Stimulated activated naive B cell treated with anti-CD40 and anti-IgM and Interleukin-4, amounts not matched to agents 10 μg/mL and 1 μg/mL and 100 μg/mL, for 72 hours (primary cell): ENCODE measurements around the gene PLIN1.
"Not testable (repeated sequence)": the region's sequence is repeated elsewhere in the genome, so short reads cannot be mapped to it uniquely, and the experiment has no call there.

ENCODE experiments used
- ATAC-seq, 2 donors: fragments of 150-1000 bp; cut with Tn5 transposase; replicated peaks; 2 replicates each; pipeline ENCODE4 v1.10.0; 2021; ENCODE audit warnings: moderate library complexity in 1 of 2
- DNase-seq: peaks from one replicate; pipeline ENCODE4 v3.0.0; 2021
- H3K27ac Mint-ChIP-seq: one replicate; pipeline ENCODE4 v1.8.0; 2022; ENCODE audit warnings: mild to moderate bottlenecking, mixed read lengths
- H3K27me3 Mint-ChIP-seq, 2 donors: one replicate each; pipeline ENCODE4 v1.8.0; 2022; ENCODE audit warnings: mixed read lengths in 2 of 2
- H3K36me3 Mint-ChIP-seq, 2 donors: one replicate each; pipeline ENCODE4 v1.8.0; 2022; ENCODE audit warnings: mixed read lengths in 2 of 2, mild to moderate bottlenecking in 1 of 2
- H3K4me1 Mint-ChIP-seq, 2 donors: one replicate each; pipeline ENCODE4 v1.8.0; 2022; ENCODE audit warnings: mixed read lengths in 2 of 2, mild to moderate bottlenecking in 1 of 2
- H3K4me3 Mint-ChIP-seq, 2 donors: one replicate each; pipeline ENCODE4 v1.8.0; 2022; ENCODE audit warnings: mild to moderate bottlenecking in 2 of 2, mixed read lengths in 2 of 2, moderate library complexity in 1 of 2
- H3K9me3 Mint-ChIP-seq, 2 donors: one replicate each; pipeline ENCODE4 v1.8.0; 2022; ENCODE audit warnings: mixed read lengths in 2 of 2, mild to moderate bottlenecking in 1 of 2

Gene PLIN1, protein sequence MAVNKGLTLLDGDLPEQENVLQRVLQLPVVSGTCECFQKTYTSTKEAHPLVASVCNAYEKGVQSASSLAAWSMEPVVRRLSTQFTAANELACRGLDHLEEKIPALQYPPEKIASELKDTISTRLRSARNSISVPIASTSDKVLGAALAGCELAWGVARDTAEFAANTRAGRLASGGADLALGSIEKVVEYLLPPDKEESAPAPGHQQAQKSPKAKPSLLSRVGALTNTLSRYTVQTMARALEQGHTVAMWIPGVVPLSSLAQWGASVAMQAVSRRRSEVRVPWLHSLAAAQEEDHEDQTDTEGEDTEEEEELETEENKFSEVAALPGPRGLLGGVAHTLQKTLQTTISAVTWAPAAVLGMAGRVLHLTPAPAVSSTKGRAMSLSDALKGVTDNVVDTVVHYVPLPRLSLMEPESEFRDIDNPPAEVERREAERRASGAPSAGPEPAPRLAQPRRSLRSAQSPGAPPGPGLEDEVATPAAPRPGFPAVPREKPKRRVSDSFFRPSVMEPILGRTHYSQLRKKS

GRCh38 chr15:89679212-89679611 is at the start of gene PLIN1:
Gene PLIN1 (minus strand): TSS chr15:89679367. CDS start chr15:89677489, 1,878 bp downstream.
- no peaks in the 10 kb centered on the region for H3K4me1 Mint-ChIP-seq
- peaks cover 4 to 8% of the 10 kb centered on the region in 2 donors for H3K36me3 Mint-ChIP-seq
- H3K9me3 Mint-ChIP-seq, result no peaks in the 10 kb centered on the region
- H3K27me3 Mint-ChIP-seq, result peaks cover 0 to 5% of the 10 kb centered on the region in 2 donors
- DNase-seq (no peak), ATAC-seq (no peak)
- H3K27ac Mint-ChIP-seq, result peak within 1 kb of the TSS; percentile 32
- no peak within 1 kb of the TSS for H3K4me3 Mint-ChIP-seq

- no peak for DNase-seq
- H3K36me3 Mint-ChIP-seq, result no peaks in the 10 kb centered on the region
- H3K9me3 Mint-ChIP-seq, result peaks cover 0 to 2% of the 10 kb centered on the region in 2 donors
- peaks cover 7 to 22% of the 10 kb centered on the region in 2 donors for H3K27me3 Mint-ChIP-seq
- no peak for ATAC-seq
- H3K27ac Mint-ChIP-seq, result no peak overlapping the region
- H3K4me3 Mint-ChIP-seq, result no peak overlapping the region
- no peaks in the 10 kb centered on the region for H3K4me1 Mint-ChIP-seq
Measured at GRCh38 chr15:89728254-89728653, 49.1 kb upstream of the PLIN1 start.

DNA sequence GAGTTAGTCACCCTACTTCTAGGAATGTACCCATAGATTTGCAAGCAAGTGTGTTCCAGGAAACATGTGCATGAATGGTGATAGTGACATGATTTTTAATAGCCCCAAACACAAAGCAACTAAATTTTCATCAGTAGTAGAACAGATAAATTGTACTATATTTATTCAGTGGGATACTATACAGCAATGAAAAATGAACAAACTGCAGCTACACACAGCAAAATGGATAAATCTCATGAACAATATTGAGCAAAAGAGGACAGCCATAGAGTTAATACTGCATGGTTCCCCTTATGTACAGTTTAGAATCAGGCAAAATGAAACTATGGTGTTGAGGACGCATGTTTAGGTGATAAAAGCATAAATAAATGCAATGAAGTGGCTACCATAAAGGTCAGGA is 45.9 kb upstream of the PLIN1 start:
- H3K9me3 Mint-ChIP-seq, result peaks cover 0 to 5% of the 10 kb centered on the region in 2 donors

GRCh38 chr15:89724621-89725020 is 45.5 kb upstream of the PLIN1 start:
- Mint-ChIP-seq H3K4me1 (no peaks in the 10 kb centered on the region), H3K4me3 (no peak overlapping the region), H3K27ac (no peak overlapping the region), H3K36me3 (no peaks in the 10 kb centered on the region), H3K27me3 (peaks cover 22 to 28% of the 10 kb centered on the region in 2 donors), H3K9me3 (peaks cover 0 to 5% of the 10 kb centered on the region in 2 donors)
- no peak for DNase-seq
- ATAC-seq, result no peak

More for the DNA sequence above, 45.9 kb upstream of the PLIN1 start:
- DNase-seq, result no peak
- Mint-ChIP-seq H3K27ac (no peak overlapping the region), H3K4me1 (no peaks in the 10 kb centered on the region), H3K4me3 (no peak overlapping the region), H3K27me3 (peaks cover 22 to 30% of the 10 kb centered on the region in 2 donors), H3K36me3 (no peaks in the 10 kb centered on the region)
- ATAC-seq, result no peak

DNA sequence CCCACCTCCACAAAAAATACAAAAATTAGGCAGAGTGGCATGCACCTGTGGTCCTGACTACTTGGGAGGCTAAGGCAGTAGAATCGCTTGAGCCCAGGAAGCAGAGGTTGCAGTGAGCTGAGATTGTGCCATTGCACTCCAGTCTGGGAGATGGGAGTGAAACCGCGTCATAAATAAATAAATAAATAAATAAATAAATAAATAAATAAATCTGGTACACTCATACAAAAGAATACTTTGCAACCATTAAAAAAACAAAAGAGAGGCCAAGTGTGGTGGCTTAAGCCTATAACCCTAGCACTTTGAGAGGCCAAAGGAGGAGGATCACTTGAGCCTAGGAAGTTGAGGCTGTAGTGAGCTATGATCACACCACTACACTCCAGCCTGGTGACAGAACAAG is 43.9 kb upstream of the PLIN1 start:
- Mint-ChIP-seq H3K27me3 (peaks cover 22 to 31% of the 10 kb centered on the region in 2 donors), H3K4me3 (no peak overlapping the region), H3K9me3 (peaks cover 0 to 5% of the 10 kb centered on the region in 2 donors), H3K27ac (no peak overlapping the region), H3K4me1 (no peaks in the 10 kb centered on the region), H3K36me3 (no peaks in the 10 kb centered on the region)
- no peak for ATAC-seq
- DNase-seq, result no peak

- ATAC-seq, result no peak
- H3K4me3 Mint-ChIP-seq, result no peak overlapping the region
- no peaks in the 10 kb centered on the region for H3K36me3 Mint-ChIP-seq
Measured at GRCh38 chr15:89714775-89715174, 35.6 kb upstream of the PLIN1 start.

DNA sequence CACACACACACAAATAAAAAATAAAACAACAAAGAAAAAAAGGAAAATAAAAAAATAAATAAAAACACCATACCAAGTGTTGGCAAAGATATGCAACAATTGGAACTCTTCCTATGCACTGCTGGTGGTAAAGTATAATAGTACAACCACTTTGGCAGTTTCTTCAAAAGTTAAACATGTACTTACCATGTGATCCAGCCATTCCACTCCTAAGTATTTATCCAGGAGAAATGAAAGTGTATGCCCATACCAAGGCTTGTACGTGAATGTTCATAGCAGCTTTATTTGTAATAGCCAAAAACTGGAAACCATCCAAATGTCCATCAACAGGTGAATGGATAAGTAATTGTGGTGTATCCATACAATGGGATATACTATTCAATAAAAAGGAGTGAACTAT is 28.4 kb upstream of the PLIN1 start:
- H3K27me3 Mint-ChIP-seq, result peaks cover 28 to 29% of the 10 kb centered on the region in 2 donors

More at GRCh38 chr15:89714775-89715174, 35.6 kb upstream of the PLIN1 start:
- H3K4me1 Mint-ChIP-seq, result no peaks in the 10 kb centered on the region
- H3K9me3 Mint-ChIP-seq, result no peaks in the 10 kb centered on the region
- no peak overlapping the region for H3K27ac Mint-ChIP-seq
- no peak for DNase-seq
- peaks cover 0 to 4% of the 10 kb centered on the region in 2 donors for H3K27me3 Mint-ChIP-seq

GRCh38 chr15:89704411-89704810 is 25.2 kb upstream of the PLIN1 start:
- ATAC-seq (no peak), DNase-seq (no peak)
- Mint-ChIP-seq H3K9me3 (no peaks in the 10 kb centered on the region), H3K4me1 (no peaks in the 10 kb centered on the region), H3K4me3 (no peak overlapping the region), H3K36me3 (peaks cover 0 to 2% of the 10 kb centered on the region in 2 donors), H3K27ac (no peak overlapping the region), H3K27me3 (peaks cover 39 to 43% of the 10 kb centered on the region in 2 donors)

More for the DNA sequence above, 28.4 kb upstream of the PLIN1 start:
- DNase-seq (no peak), ATAC-seq (no peak)
- no peaks in the 10 kb centered on the region for H3K4me1 Mint-ChIP-seq
- H3K27ac Mint-ChIP-seq, result no peak overlapping the region
- H3K4me3 Mint-ChIP-seq, result no peak overlapping the region
- no peaks in the 10 kb centered on the region for H3K36me3 Mint-ChIP-seq
- no peaks in the 10 kb centered on the region for H3K9me3 Mint-ChIP-seq

GRCh38 chr15:89695198-89695597 is 16.0 kb upstream of the PLIN1 start:
- H3K4me3 Mint-ChIP-seq, result no peak overlapping the region
- no peak for DNase-seq

GRCh38 chr15:89693696-89694095 is 14.5 kb upstream of the PLIN1 start:
- Mint-ChIP-seq H3K4me3 (no peak overlapping the region), H3K27me3 (peaks cover 7% of the 10 kb centered on the region in 2 donors), H3K36me3 (no peaks in the 10 kb centered on the region), H3K4me1 (peaks cover 4 to 16% of the 10 kb centered on the region in 2 donors), H3K27ac (no peak overlapping the region), H3K9me3 (peaks cover 0 to 3% of the 10 kb centered on the region in 2 donors)
- no peak for ATAC-seq
- no peak for DNase-seq

More at GRCh38 chr15:89695198-89695597, 16.0 kb upstream of the PLIN1 start:
- Mint-ChIP-seq H3K9me3 (peaks cover 0 to 3% of the 10 kb centered on the region in 2 donors), H3K27me3 (peaks cover 15% of the 10 kb centered on the region in 2 donors), H3K27ac (no peak overlapping the region), H3K4me1 (peaks cover 4 to 9% of the 10 kb centered on the region in 2 donors), H3K36me3 (peaks cover 0 to 2% of the 10 kb centered on the region in 2 donors)
- no peak for ATAC-seq

- H3K36me3 Mint-ChIP-seq, result no peaks in the 10 kb centered on the region
- peaks cover 7% of the 10 kb centered on the region in 2 donors for H3K27me3 Mint-ChIP-seq
- peaks cover 0 to 3% of the 10 kb centered on the region in 2 donors for H3K9me3 Mint-ChIP-seq
- no peak overlapping the region for H3K4me3 Mint-ChIP-seq
- ATAC-seq (peak in 1 of 2 donors; percentile 23), DNase-seq (no peak)
- H3K4me1 Mint-ChIP-seq, result peaks cover 4 to 16% of the 10 kb centered on the region in 2 donors
- H3K27ac Mint-ChIP-seq, result no peak overlapping the region
Measured at GRCh38 chr15:89693091-89693490, 13.9 kb upstream of the PLIN1 start.

DNA sequence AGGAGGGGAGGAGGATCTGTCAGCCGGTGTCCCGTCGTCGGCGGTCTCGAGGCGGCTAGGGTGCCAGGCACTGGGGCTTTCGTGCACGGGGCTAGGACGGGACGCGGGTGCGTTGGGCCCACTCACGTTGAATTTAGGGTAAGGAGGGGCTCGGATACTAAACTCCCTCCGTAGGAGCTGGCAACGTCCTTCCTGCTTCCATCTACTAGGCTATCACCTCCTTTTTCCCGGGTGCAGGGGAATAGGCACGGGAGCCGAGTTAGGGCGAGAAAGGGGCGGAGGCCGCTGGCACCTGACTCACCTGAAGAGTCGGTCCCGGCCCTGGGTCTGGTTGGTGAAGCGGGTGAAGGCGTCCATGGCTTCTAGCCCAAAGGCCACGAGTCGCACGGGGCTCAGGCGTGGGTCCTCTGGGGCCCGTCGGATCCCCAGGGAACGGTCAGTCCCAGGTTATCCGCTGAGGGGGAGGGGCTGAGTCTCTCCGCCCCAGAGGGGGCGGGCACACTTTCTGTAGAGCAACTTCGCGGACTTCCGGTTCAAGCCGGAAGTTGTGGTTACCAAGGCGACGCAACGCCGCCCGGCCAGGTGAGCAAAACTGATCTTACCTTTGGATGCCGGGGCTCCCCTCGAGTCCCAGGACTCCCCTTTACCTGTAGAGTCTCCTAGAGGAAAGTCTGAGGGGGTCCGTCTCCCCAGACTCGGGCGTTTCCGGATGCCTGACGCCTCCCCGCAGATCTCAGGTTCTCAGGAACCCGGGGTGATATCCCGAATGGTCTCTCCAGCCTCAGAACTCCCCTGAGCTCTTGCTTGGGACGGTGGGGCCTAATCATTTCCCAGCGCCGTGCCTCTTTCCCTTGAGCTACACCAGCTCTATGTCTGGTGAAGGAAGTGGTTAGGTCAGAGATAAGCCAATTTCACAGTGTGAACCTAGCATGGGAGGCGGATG is 11.4 kb upstream of the PLIN1 start, which contains the start of the genes PEX11A and WDR93:
Gene PEX11A (minus strand): TSS at position 479 of the 943 bp plus-strand sequence. CDS start 122 bp downstream, at position 357.
Gene WDR93 (plus strand): TSS at position 536 of the 943 bp plus-strand sequence. CDS start 10,936 bp downstream, outside the sequence.
- peaks cover 0 to 1% of the 10 kb centered on the region in 2 donors for H3K36me3 Mint-ChIP-seq
- H3K27ac Mint-ChIP-seq, result peak within 1 kb of the TSS; percentile 80
- no peaks in the 10 kb centered on the region for H3K27me3 Mint-ChIP-seq
- ATAC-seq (peak; percentile 92 to 97), DNase-seq (peak; percentile 78)
- peak within 1 kb of the TSS; percentile 88 to 91 for H3K4me3 Mint-ChIP-seq
- peaks cover 4 to 16% of the 10 kb centered on the region in 2 donors for H3K4me1 Mint-ChIP-seq
- peaks cover 0 to 3% of the 10 kb centered on the region in 2 donors for H3K9me3 Mint-ChIP-seq

- ATAC-seq, result not testable (repeated sequence)
- peak overlapping the region; percentile 80 for H3K27ac Mint-ChIP-seq
Measured at GRCh38 chr15:89689930-89690275, 10.7 kb upstream of the PLIN1 start.

GRCh38 chr15:89686522-89686921 is 7.4 kb upstream of the PLIN1 start:
- H3K27ac Mint-ChIP-seq, result no peak overlapping the region
- ATAC-seq (no peak), DNase-seq (no peak)
- H3K4me3 Mint-ChIP-seq, result no peak overlapping the region
- peaks cover 4 to 13% of the 10 kb centered on the region in 2 donors for H3K36me3 Mint-ChIP-seq
- H3K4me1 Mint-ChIP-seq, result peaks cover 3 to 16% of the 10 kb centered on the region in 2 donors
- H3K27me3 Mint-ChIP-seq, result no peaks in the 10 kb centered on the region
- peaks cover 0 to 2% of the 10 kb centered on the region in 2 donors for H3K9me3 Mint-ChIP-seq

More at GRCh38 chr15:89689930-89690275, 10.7 kb upstream of the PLIN1 start:
- H3K9me3 Mint-ChIP-seq, H3K27me3 Mint-ChIP-seq, DNase-seq, H3K36me3 Mint-ChIP-seq: not testable (repeated sequence)
- Mint-ChIP-seq H3K4me1 (peaks cover 4 to 16% of the 10 kb centered on the region in 2 donors), H3K4me3 (peak overlapping the region; percentile 88 to 91)
